ENCODE measurements around the gene PAX5. TPM values are rescaled to one million over a fixed set of nuclear protein-coding genes. Genes with fewer than 3 reads are reported as not detected.

Gene PAX5
- polyA plus RNA-seq, 1 donor from 2014 or later: not detected

- Histone ChIP-seq H3K9me2 (ENCODE audit: insufficient read depth, low read length) (no peaks in the 10 kb centered on the region), H3K27ac (ENCODE audit: low read length) (no peak overlapping the region), H3K9ac (ENCODE audit: low read length) (no peak overlapping the region), H3K4me2 (ENCODE audit: low read length) (no peak overlapping the region), H3K9me3 (ENCODE audit: low read length) (no peaks in the 10 kb centered on the region), H3F3A (ENCODE audit: insufficient read depth, low read length, poor library complexity, severe bottlenecking) (no peaks in the 10 kb centered on the region), H4K20me1 (ENCODE audit: insufficient read depth) (no peaks in the 10 kb centered on the region), H3K79me2 (replicated peaks; ENCODE audit: insufficient read depth, low read length) (no peaks in the 10 kb centered on the region), H3K4me3 (ENCODE audit: low read length) (no peak overlapping the region), H3K27me3 (ENCODE audit: insufficient read depth, low read depth, low read length) (no peaks in the 10 kb centered on the region), H3K36me3 (ENCODE audit: insufficient read depth, low read length) (no peaks in the 10 kb centered on the region), H2AFZ (ENCODE audit: low read depth, low read length) (no peak overlapping the region)
- no peak for TF ChIP-seq SMC3 (conservative IDR thresholded peaks at IDR 0.05; ENCODE audit: poor library complexity)
- no peak for TF ChIP-seq EP300 (conservative IDR thresholded peaks at IDR 0.05; ENCODE audit: poor library complexity, severe bottlenecking)
- TF ChIP-seq REST (IDR thresholded peaks at IDR 0.05; ENCODE audit: borderline replicate concordance): no peak
- TF ChIP-seq POLR2AphosphoS5 (IDR thresholded peaks at IDR 0.05): no peak
- no peak for TF ChIP-seq MXI1 (conservative IDR thresholded peaks at IDR 0.05; ENCODE audit: poor library complexity, severe bottlenecking)
- TF ChIP-seq RAD21 (conservative IDR thresholded peaks at IDR 0.05): no peak
These were observed 239.6 kb downstream of the PAX5 start for GRCh38 chr9:36794461-36794860.

GRCh38 chr9:36793277-36793676, 240.8 kb downstream of the PAX5 start:
- Histone ChIP-seq H3K27ac (ENCODE audit: low read length) (no peak overlapping the region), H3K36me3 (ENCODE audit: insufficient read depth, low read length) (no peaks in the 10 kb centered on the region), H3K9ac (ENCODE audit: low read length) (no peak overlapping the region), H3F3A (ENCODE audit: insufficient read depth, low read length, poor library complexity, severe bottlenecking) (no peaks in the 10 kb centered on the region), H4K20me1 (ENCODE audit: insufficient read depth) (no peaks in the 10 kb centered on the region), H3K27me3 (ENCODE audit: insufficient read depth, low read depth, low read length) (no peaks in the 10 kb centered on the region), H3K4me2 (ENCODE audit: low read length) (no peak overlapping the region), H3K4me3 (ENCODE audit: low read length) (no peak overlapping the region), H3K9me3 (ENCODE audit: low read length) (no peaks in the 10 kb centered on the region), H3K9me2 (ENCODE audit: insufficient read depth, low read length) (no peaks in the 10 kb centered on the region), H2AFZ (ENCODE audit: low read depth, low read length) (no peak overlapping the region), H3K79me2 (replicated peaks; ENCODE audit: insufficient read depth, low read length) (no peaks in the 10 kb centered on the region)
- TF ChIP-seq CTCF (IDR thresholded peaks at IDR 0.05; ENCODE audit: poor library complexity, severe bottlenecking) (peak; percentile 16), MXI1 (conservative IDR thresholded peaks at IDR 0.05; ENCODE audit: poor library complexity, severe bottlenecking) (no peak)

GRCh38 chr9:36791222-36791950, 242.7 kb downstream of the PAX5 start:
- H3F3A ChIP-seq (ENCODE audit: insufficient read depth, low read length, poor library complexity, severe bottlenecking): no peaks in the 10 kb centered on the region
- no peaks in the 10 kb centered on the region for H3K36me3 ChIP-seq (ENCODE audit: insufficient read depth, low read length)
- no peak overlapping the region for H2AFZ ChIP-seq (ENCODE audit: low read depth, low read length)
- H3K9me3 ChIP-seq (ENCODE audit: low read length): no peaks in the 10 kb centered on the region
- no peaks in the 10 kb centered on the region for H3K79me2 ChIP-seq (replicated peaks; ENCODE audit: insufficient read depth, low read length)
- H3K4me3 ChIP-seq (ENCODE audit: low read length): no peak overlapping the region
- no peaks in the 10 kb centered on the region for H3K9me2 ChIP-seq (ENCODE audit: insufficient read depth, low read length)
- H3K9ac ChIP-seq (ENCODE audit: low read length): no peak overlapping the region
- no peak overlapping the region for H3K4me2 ChIP-seq (ENCODE audit: low read length)
- H3K27ac ChIP-seq (ENCODE audit: low read length): no peak overlapping the region
- TF ChIP-seq EP300 (conservative IDR thresholded peaks at IDR 0.05; ENCODE audit: poor library complexity, severe bottlenecking) (no peak), TAF1 (IDR thresholded peaks at IDR 0.05; ENCODE audit: low read depth) (no peak), EZH2 (IDR thresholded peaks at IDR 0.05; ENCODE audit: borderline replicate concordance, insufficient read depth, low read length, poor library complexity, severe bottlenecking) (no peak), SMC3 (conservative IDR thresholded peaks at IDR 0.05; ENCODE audit: poor library complexity) (no peak), POLR2AphosphoS5 (IDR thresholded peaks at IDR 0.05) (no peak), RAD21 (conservative IDR thresholded peaks at IDR 0.05) (no peak), MXI1 (conservative IDR thresholded peaks at IDR 0.05; ENCODE audit: poor library complexity, severe bottlenecking) (no peak)
- no peaks in the 10 kb centered on the region for H4K20me1 ChIP-seq (ENCODE audit: insufficient read depth)
- no peaks in the 10 kb centered on the region for H3K27me3 ChIP-seq (ENCODE audit: insufficient read depth, low read depth, low read length)
